PC-9 (cell line): Measurements from ENCODE around the gene TUBA4A.

Source experiments
- CTCF ChIP-seq: fragments of 200-600 bp; sonication (generic); conservative IDR thresholded peaks from 2 replicates; pipeline ENCODE4 v1.6.1; 2017; ENCODE audit warnings: mixed run types, antibody characterized with exemption, mild to moderate bottlenecking, moderate library complexity
- EZH2 ChIP-seq: fragments of 200-600 bp; sonication (generic); IDR thresholded peaks from 2 replicates; pipeline ENCODE4 v1.8.0; 2017; ENCODE audit warnings: antibody characterized with exemption, low read depth

GRCh38 chr2:219210886-219211362, 42.8 kb downstream of the TUBA4A start:
- TF ChIP-seq CTCF, result no peak
- no peak for TF ChIP-seq EZH2
